Keratinocyte (primary cell): Measurements from ENCODE around the gene TAS2R14.

Experiments used
- CTCF ChIP-seq, 3 experiments: IDR thresholded peaks in 1 of 3; conservative IDR thresholded peaks in 1 of 3; optimal IDR thresholded peaks in 1 of 3; 2 replicates in 2 of 3; 3 replicates in 1 of 3; pipeline versions ENCODE3 to v1.5.1; 2011; ENCODE audit warnings: low read length in 3 of 3, mild to moderate bottlenecking in 3 of 3, moderate library complexity in 2 of 3, control low read depth in 1 of 3, inconsistent platforms in 1 of 3; ENCODE audit not compliant: insufficient read depth in 2 of 3; ENCODE audit errors: extremely low read depth in 1 of 3
- EZH2 ChIP-seq: IDR thresholded peaks from one replicate; pipeline ENCODE4 v1.6.1; 2012; ENCODE audit warnings: inconsistent platforms, mild to moderate bottlenecking, low read length, moderate library complexity

- TF ChIP-seq CTCF (optimal IDR thresholded peaks at IDR 0.05 in 1 of 3, IDR thresholded peaks at IDR 0.05 in 1 of 3, conservative IDR thresholded peaks at IDR 0.05 in 1 of 3; ENCODE audit: extremely low read depth in 1 of 3, insufficient read depth in 2 of 3, low read length in 3 of 3) (no peak), EZH2 (no peak)
Measured at GRCh38 chr12:10974965-10975364, 35.9 kb upstream of the TAS2R14 start.
